Measurements from ENCODE around the gene ALDOB.

Gene ALDOB

DNA sequence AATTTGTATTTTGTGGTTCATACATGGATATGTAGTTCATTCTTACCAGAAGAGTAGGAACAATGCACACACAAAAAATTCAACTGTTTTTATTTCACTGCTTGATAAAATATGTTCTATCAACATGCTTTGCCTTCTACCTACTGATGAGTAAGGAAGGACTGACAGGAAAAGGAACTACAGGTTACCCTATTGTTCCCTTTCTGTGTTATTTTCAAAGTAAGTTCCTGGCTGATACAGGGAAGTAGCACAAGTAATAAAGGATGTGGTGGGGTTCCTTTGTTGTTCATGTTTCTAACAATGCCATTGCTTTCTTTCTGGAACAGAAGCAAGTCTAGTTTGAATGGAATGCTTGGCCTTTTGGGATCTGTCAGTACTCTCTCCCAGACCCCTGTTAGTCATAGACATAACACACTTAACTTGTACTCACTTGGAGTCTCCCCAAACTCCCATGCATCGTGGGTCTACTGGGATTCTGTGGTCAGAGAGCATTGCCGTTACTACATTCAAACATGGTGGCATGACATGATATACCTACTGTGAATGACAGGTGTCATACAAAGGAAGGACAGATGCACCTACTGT lies 20.2 kb upstream of the ALDOB start:
- DNase-seq (ENCODE audit: low read depth in 3 of 3) = no peak

DNA sequence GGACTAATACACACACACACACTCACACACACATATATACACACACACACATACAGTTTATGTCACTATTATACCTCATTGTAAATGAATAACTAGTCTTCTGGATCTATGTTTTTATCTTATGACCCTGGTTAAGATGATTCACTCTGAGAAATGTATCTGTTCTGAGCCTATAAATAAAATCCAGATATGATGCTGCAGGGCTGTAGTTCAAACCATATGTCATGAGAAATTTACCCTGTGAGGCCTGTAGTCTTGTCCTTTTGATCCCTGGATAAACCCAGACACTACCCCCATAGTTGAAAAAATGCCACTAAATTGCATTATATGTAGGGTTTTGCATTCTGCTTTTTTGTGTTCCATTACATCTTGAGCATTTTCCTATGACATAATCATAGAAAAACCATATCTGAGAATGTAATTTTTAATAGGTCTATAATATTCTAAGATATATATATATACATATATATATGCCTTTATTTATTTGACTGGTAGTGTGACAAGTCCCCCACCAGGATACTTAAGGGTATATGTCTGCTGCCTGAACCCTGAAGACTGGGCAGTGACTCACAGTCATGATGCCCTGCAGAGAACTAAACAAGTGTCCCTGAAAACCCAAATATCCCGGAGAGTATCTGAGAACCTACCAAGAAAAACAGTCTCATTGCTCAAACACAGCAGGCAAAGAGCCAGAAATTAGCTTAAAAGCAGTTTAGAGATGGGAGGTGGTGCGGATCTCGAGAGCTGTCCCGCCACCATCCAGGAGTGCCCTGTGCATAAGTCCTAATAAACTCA lies 18.4 kb upstream of the ALDOB start:
- no peak for DNase-seq (ENCODE audit: low read depth in 3 of 3)

GRCh38 chr9:101451498-101451897 lies 15.9 kb upstream of the ALDOB start:
- no peak for DNase-seq (ENCODE audit: low read depth in 3 of 3)

- DNase-seq (ENCODE audit: low read depth in 3 of 3) = no peak
Measured at GRCh38 chr9:101450931-101451330, 15.4 kb upstream of the ALDOB start.

DNA sequence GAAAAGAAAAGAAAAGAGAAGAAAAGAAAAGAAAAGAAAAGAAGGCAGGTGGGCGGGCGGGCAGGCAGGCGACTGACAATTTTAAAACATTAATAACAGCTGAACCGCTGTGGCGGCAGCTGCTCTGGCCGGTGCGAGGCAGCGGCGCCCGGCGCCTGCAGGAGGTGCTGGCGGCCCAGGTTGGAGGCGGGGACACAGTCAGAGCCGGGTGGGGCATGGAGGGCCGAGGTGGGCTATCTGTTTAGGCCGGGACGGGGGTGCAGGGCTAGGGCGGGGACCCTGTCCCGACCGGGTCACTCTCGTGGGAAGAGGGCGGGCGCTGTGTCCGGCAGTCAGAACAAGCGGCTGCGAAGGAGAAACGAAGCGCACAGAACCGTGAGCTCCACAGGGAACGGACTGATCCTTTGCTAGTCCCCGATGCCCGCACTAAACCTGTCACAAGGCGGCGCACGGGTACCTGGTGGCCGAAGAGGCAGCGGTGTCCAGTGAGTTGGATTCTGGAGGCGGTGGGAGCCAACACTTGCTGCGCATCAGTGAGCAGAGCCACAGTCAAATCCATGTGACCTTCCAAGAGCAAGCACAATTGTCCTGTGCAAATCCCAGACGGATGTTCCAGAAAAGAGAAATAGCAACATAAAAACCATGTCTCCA lies 13.6 kb upstream of the ALDOB start:
- DNase-seq (ENCODE audit: low read depth in 3 of 3) = peak in 2 of 3 experiments; percentile 7 to 33

DNA sequence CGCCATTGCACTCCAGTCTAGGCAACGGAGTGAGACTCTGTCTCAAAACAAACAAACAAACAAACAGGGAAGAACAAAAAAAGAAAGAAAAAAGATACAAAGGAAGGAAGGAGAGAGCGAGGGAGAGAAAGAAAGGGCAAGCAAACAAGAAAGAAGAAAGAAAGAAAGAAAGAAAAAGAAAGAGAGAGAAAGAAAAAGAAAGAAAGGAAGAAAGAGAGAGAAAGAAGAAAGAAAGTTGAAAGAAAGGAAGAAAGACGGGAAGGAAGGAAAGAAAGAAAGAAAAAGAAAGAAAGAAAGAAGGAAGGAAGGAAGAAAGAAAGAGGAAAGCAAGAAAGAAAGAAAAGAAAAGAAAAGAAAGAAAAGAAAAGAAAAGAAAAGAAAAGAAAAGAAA lies 13.1 kb upstream of the ALDOB start:
- no peak for DNase-seq (ENCODE audit: low read depth in 3 of 3)

GRCh38 chr9:101446732-101447131 lies 11.2 kb upstream of the ALDOB start:
- no peak for DNase-seq (ENCODE audit: low read depth in 3 of 3)

DNA sequence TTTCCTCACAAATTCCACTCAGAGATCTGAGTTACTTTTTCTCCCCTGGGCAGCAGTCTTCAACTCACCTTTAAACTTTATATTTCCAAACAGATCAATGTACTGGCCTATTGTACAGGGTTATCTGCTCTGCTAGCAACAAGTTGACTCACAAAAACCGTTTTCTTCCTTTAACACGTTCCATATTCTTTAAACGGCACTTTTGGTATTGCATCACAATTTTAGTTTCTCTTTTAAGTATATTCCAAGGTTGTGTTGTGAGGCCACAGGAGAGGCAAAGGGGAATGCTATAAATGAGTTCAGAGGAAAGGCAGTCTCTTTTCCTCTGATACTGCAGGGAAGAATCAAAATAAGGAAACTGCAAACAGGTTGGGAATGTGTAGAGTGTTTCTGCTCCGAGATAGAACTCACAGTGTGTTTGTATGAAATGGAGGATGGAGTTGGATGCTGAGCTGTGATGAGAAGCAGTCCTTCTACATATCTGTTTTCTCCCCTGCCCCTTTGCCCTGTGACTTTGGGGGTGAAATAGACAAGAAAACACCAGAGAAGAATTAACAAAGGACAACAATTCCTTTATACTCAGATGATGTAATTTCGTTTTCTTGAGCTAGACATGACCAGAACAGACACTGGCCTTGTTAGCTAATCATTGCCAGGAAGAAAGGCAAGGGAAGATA lies 9.9 kb upstream of the ALDOB start:
- no peak for DNase-seq (ENCODE audit: low read depth in 3 of 3)

GRCh38 chr9:101443364-101443771 lies 7.8 kb upstream of the ALDOB start:
- DNase-seq (ENCODE audit: low read depth in 3 of 3) = no peak

- no peak for DNase-seq (ENCODE audit: low read depth in 3 of 3)
Measured at GRCh38 chr9:101442736-101443135, 7.2 kb upstream of the ALDOB start.

DNA sequence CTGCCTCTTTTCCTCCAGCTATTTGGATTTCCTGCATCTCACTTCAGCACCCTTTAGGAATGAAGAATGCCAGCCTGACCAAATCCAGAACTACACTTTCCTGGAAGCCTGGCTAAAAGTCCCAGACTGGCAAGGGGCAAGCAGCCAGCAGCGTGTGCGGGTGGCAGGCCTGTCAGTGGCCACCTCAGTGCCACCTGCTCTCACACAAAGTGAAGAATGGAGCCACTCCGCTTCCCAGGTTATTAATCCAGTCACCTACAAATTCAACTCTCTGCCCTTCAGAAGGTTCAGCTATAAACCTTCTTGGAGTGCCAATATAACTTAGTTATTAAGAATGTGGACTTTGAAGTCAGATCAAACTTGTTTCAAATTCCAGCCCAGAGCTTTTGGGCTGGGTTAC lies 6.7 kb upstream of the ALDOB start:
- DNase-seq (ENCODE audit: low read depth in 3 of 3) = no peak

- DNase-seq (ENCODE audit: low read depth in 3 of 3) = no peak
Measured at GRCh38 chr9:101440714-101441230, 5.2 kb upstream of the ALDOB start.

DNA sequence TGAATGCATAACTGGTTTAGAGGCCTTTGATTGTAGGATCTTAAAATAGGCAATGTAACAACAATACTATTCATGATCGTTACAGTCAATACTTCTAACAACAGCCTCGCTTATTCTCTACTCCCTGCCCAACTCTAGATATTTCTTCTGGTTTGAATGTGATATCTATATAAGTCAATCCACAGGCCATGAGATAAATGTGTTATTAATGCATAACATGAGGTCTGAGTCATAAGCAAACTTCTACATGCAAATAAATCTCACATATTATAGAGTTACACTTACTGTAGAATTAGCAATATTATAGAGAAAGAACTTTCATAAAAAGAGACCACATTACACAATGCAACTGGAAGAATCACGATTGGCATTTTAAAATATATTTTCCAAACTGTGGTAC lies 2.9 kb upstream of the ALDOB start:
- no peak for DNase-seq (ENCODE audit: low read depth in 3 of 3)

- no peak for DNase-seq (ENCODE audit: low read depth in 3 of 3)
Measured at GRCh38 chr9:101437806-101438232, 2.2 kb upstream of the ALDOB start.

DNA sequence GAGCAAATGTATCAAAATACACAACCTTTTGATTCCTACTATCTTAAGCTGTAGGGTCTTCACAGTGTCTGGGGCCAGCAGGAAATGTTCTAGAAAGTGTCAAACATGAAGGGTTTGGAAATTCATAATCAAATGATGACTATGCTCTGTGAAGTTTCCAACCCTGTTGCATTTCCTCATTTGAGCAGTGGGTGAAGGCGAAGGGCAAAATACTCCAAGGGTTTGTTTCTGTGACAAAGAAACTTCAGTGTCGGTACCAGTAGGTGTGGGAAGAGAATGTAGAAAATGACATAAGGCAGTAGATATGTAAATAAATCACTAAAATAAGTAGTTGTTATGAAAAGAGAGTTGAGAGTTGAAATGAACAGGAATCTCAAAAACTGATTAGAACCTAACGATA lies 576 bp downstream of the ALDOB start:
- DNase-seq (ENCODE audit: low read depth in 3 of 3) = no peak

- DNase-seq (ENCODE audit: low read depth in 3 of 3) = no peak
Measured at GRCh38 chr9:101433229-101433628, 2.3 kb downstream of the ALDOB start.

DNA sequence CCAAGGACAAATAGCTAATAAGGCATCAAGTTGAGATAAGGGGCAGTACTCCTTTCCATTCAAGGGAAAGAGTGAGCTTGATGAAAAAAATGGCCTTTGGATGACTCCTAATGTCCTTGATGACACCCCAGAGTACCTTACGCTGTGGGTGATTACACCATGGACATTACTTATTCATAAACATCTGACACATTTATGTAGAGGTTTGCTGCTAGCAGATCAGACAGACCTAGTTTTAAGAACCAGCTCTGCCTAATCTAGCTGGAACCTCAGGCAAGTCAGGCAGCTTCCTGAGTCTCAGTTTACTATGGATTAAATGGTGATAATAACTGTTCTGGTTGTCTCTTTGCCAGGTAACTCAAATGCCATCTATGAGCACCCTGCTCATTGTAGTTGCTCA lies 2.8 kb downstream of the ALDOB start:
- no peak for DNase-seq (ENCODE audit: low read depth in 3 of 3)

DNA sequence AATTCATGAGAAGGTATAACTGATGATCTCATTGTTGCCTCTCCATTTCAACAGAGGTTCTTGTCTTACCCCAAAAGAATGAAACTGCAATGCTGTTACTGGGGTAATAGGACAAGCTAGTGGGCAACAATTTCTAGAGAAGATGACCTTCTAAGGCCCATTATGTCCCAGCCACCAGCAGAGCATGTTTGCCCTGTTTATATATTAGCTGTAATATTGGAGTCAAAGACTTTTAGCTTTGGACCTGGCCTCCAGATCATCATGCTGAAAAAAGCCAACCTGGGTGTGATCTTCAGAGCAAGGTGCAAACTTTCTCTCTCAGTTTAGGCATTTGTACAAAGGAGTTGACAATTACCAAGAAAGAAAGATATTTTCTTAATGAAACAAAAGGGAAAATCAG lies 3.4 kb downstream of the ALDOB start:
- no peak for DNase-seq (ENCODE audit: low read depth in 3 of 3)

DNA sequence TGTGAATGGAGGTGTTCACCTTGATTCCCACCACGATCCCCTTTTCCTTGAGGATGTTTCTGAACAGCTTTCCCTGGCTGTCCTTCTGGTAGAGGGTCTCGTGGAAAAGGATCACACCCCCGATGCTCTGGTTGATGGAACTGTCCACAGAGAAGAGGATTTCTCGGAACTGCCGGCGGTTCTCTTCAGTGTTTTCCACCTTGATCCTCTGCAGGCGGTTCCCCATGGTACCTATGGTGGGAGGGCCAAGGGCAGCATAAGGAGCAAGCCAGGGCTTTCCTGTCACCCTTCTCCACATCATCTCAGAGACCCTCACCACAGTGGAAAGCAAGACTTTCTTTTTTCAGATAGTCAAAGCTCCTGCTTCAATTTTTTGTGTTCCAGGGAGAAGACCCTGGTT lies 5.8 kb downstream of the ALDOB start:
- no peak for DNase-seq (ENCODE audit: low read depth in 3 of 3)

- DNase-seq (ENCODE audit: low read depth in 3 of 3) = no peak
Measured at GRCh38 chr9:101428909-101429308, 6.7 kb downstream of the ALDOB start.

DNA sequence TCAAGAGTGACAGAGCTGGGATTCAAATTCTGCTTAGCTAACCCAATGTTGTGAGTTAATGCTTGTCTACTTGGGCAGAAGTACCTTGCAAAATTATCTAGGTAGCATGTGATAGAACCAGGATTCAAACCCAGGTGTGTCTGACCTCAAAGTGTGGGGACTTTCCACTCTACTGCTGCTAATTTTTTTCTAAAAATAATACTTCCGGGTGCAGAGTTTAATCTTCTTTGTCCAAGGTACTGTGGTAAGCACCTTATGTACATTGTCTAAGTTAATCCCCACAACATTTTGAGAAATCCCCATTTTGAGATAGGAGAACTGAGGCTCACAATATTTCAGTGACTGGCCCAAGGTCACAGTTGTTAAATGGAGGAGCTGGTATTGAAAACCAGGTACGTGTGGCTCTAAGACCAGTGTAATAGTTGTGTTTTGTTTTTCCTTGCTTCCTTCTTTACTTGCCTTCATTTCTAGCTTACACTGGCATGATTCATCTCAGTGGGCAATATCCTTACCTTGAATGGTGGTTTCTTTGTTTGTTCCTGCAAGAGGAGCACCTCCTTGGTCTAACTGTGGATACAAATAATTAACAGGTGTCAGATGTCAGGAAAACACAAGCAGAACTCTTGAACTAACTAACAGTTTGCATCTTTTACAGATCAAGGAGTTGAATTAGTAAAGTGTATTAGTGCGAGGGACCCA lies 7.5 kb downstream of the ALDOB start:
- DNase-seq (ENCODE audit: low read depth in 3 of 3) = no peak

DNA sequence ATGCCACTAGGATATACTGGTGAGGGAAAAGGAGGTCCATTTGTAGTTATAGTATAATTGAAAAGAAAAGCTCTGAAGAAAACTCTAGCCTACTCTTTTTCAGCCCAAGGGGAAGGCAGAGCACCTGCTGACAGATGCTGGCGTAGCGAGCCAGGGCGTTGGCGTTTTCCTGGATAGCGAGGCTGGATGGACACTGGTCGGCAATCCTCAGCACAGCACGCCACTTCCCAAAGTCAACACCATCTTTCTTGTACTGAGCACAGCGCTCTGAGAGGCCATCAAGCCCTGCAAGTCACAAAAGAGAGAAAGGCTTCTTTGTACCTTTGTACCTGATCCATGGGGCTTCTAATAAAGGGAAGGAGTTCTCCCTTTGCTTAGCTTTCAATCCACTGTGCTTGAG lies 8.2 kb downstream of the ALDOB start:
- DNase-seq (ENCODE audit: low read depth in 3 of 3) = no peak

All from stimulated activated CD4-positive, alpha-beta T cell treated with anti-CD3 and anti-CD28 coated beads, TNF-alpha, amount 100 ng/mL, for 24 hours (primary cell).